Activated CD8-positive, alpha-beta T cell treated with anti-CD3 and anti-CD28 coated beads for 36 hours (primary cell): ENCODE measurements around the gene ERAL1. TPM values are rescaled to one million over a fixed set of nuclear protein-coding genes. Genes with fewer than 3 reads are reported as not detected.

ENCODE experiments used
- ATAC-seq: fragments of 200-7000 bp; cut with Tn5 transposase; one replicate; pipeline ENCODE4 v1.10.0; 2021; ENCODE audit warnings: mild to moderate bottlenecking, moderate library complexity
- CTCF ChIA-PET: fragments of 350-600 bp; sonication (Branson Sonifier 250); formaldehyde crosslinking; loops from one replicate; lab custom pipeline; 2021; ENCODE audit warnings: antibody characterized with exemption; lab: Charles Lee
- POLR2A ChIA-PET: fragments of 350-600 bp; sonication (Branson Sonifier 250); formaldehyde crosslinking; loops from one replicate; lab custom pipeline; 2021; ENCODE audit warnings: antibody characterized with exemption; lab: Charles Lee
- DNase-seq: peaks from one replicate; pipeline ENCODE4 v3.0.0-alpha.2; 2020
- H3K27ac Mint-ChIP-seq: one replicate; pipeline ENCODE4 v1.8.0; 2021; ENCODE audit warnings: mild to moderate bottlenecking, mixed read lengths
- H3K27me3 Mint-ChIP-seq: one replicate; pipeline ENCODE4 v1.8.0; 2021; ENCODE audit warnings: mixed read lengths
- H3K36me3 Mint-ChIP-seq: one replicate; pipeline ENCODE4 v1.8.0; 2021; ENCODE audit warnings: low read depth, mixed read lengths
- H3K4me1 Mint-ChIP-seq: one replicate; pipeline ENCODE4 v1.8.0; 2021; ENCODE audit warnings: low read depth, mixed read lengths
- H3K4me3 Mint-ChIP-seq: one replicate; pipeline ENCODE4 v1.8.0; 2021; ENCODE audit warnings: mild to moderate bottlenecking, moderate library complexity, mixed read lengths
- H3K9me3 Mint-ChIP-seq: one replicate; pipeline ENCODE4 v1.8.0; 2021; ENCODE audit warnings: mixed read lengths
- CTCF ChIP-seq: fragments of 200-600 bp; IDR thresholded peaks from one replicate; pipeline ENCODE4 v1.8.0; 2022; ENCODE audit warnings: antibody characterized with exemption, mild to moderate bottlenecking
- intact Hi-C: fragments of 100-400 bp; cut with micrococcal nuclease; formaldehyde crosslinking; loops from one replicate; pipeline ENCODE4 v1.10.0; 2022
- total RNA-seq, 2 experiments: library from RNA; stranded (reverse); gene quantifications; one replicate each; pipeline ENCODE4 v1.2.3, GENCODE V29; 2021

The ERAL1 gene
- total RNA-seq, 2 experiments from 2014 or later = 58.2 to 60.0 TPM

- Mint-ChIP-seq H3K4me1 (no peaks in the 10 kb centered on the region), H3K36me3 (peaks cover 5% of the 10 kb centered on the region), H3K27ac (no peak overlapping the region), H3K4me3 (no peak overlapping the region), H3K9me3 (no peaks in the 10 kb centered on the region), H3K27me3 (no peaks in the 10 kb centered on the region)
- POLR2A ChIA-PET = interaction anchor here (0.6 to 1.0 kb wide), 2 partner anchors 13 to 67 kb away, joined by 3 to 5 read pairs; no protein-coding TSS in a partner anchor
- no peak for ATAC-seq
- intact Hi-C loops = no loop called here
- no peak for DNase-seq
- no peak for TF ChIP-seq CTCF
- CTCF ChIA-PET = interaction anchor here (1.4 to 1.5 kb wide), 3 partner anchors 9 to 101 kb away, joined by 3 to 7 read pairs (median 4); no protein-coding TSS in a partner anchor
These were observed 10.4 kb downstream of the ERAL1 start for GRCh38 chr17:28864991-28865849.

- peaks cover 2% of the 10 kb centered on the region for H3K36me3 Mint-ChIP-seq
- intact Hi-C loops = no loop called here
- peaks cover 4% of the 10 kb centered on the region for H3K4me1 Mint-ChIP-seq
- no peaks in the 10 kb centered on the region for H3K27me3 Mint-ChIP-seq
- TF ChIP-seq CTCF = no peak
- DNase-seq (no peak), ATAC-seq (no peak)
- CTCF ChIA-PET = interaction anchor here (0.8 to 1.6 kb wide), 3 partner anchors 10 to 18 kb away, joined by 3 to 5 read pairs (median 3); no protein-coding TSS in a partner anchor
- no peak overlapping the region for H3K4me3 Mint-ChIP-seq
- POLR2A ChIA-PET = interaction anchor here (0.6 kb wide), 1 partner anchor 68 kb away, joined by 5 read pairs; no protein-coding TSS in a partner anchor
- H3K9me3 Mint-ChIP-seq = no peaks in the 10 kb centered on the region
- H3K27ac Mint-ChIP-seq = no peak overlapping the region
These were observed 11.3 kb downstream of the ERAL1 start for GRCh38 chr17:28865946-28866752.

GRCh38 chr17:28867276-28867675, 12.5 kb downstream of the ERAL1 start:
- no peak for TF ChIP-seq CTCF
- ChIA-PET CTCF (interaction anchor here (1.6 kb wide), 1 partner anchor 18 kb away, joined by 5 read pairs; no protein-coding TSS in a partner anchor), POLR2A (no interaction called here)
- DNase-seq (no peak), ATAC-seq (no peak)
- Mint-ChIP-seq H3K4me1 (peaks cover 12% of the 10 kb centered on the region), H3K4me3 (no peak overlapping the region), H3K27me3 (no peaks in the 10 kb centered on the region), H3K9me3 (no peaks in the 10 kb centered on the region), H3K27ac (no peak overlapping the region), H3K36me3 (no peaks in the 10 kb centered on the region)
- intact Hi-C loops = no loop called here

- intact Hi-C loops = loop anchor here (10.0 kb wide), 1 partner anchor 56 kb away; no protein-coding TSS in a partner anchor
- DNase-seq (peak; percentile 75), ATAC-seq (peak; percentile 96)
- peaks cover 24% of the 10 kb centered on the region for H3K4me1 Mint-ChIP-seq
- peak overlapping the region; percentile 98 for H3K27ac Mint-ChIP-seq
- no peak overlapping the region for H3K4me3 Mint-ChIP-seq
- no peaks in the 10 kb centered on the region for H3K36me3 Mint-ChIP-seq
- no peaks in the 10 kb centered on the region for H3K9me3 Mint-ChIP-seq
- ChIA-PET POLR2A (interaction anchor here (0.8 to 2.5 kb wide), 7 partner anchors 10 to 144 kb away, joined by 3 to 18 read pairs (median 4); partner anchors contain the start of gene FLOT2), CTCF (interaction anchor here (0.8 to 3.8 kb wide), 14 partner anchors 9 to 144 kb away, joined by 3 to 24 read pairs (median 4); partner anchors contain the start of genes DHRS13 and TLCD1)
- H3K27me3 Mint-ChIP-seq = no peaks in the 10 kb centered on the region
- no peak for TF ChIP-seq CTCF
These were observed 16.3 kb downstream of the ERAL1 start for GRCh38 chr17:28871056-28871579.
